Measurements from ENCODE around the gene EPB41. TPM values are rescaled to one million over a fixed set of nuclear protein-coding genes. Genes with fewer than 3 reads are reported as not detected.

Gene EPB41
- total and polyA plus RNA-seq, 2 of the 8 experiments (the other 6 are each of a cell fraction or from before 2014, with no cell fraction given) = 36.7 to 109 TPM

DNA sequence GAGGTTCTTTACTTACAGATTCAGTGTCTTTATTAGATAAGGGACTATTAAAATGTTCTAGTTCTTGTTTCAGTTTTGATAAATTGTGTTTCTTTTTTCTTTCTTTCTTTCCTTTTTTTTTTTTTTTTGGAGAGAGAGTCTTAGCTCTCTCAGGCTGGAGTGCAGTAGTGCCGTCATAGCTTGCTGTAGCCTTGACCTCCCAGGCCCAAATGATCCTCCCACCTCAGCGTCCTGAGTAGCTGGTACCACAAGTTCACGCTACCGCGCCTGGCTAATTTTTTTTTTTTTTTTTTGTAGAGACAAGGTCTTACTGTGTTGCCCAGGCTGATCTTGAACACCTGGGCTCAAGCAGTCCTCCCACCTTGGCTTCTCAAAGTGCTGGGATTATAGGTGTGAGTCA is 132.8 kb downstream of the EPB41 start:
- Histone ChIP-seq H2AK5ac (ENCODE audit: low read depth, low read length) (no peak overlapping the region), H2BK12ac (ENCODE audit: low read depth, low read length) (no peak overlapping the region), H4K20me1 (replicated peaks in 1 of 2; ENCODE audit: control insufficient read depth in 1 of 2, insufficient read depth in 2 of 2, low read length in 2 of 2) (no peaks in the 10 kb centered on the region), H2BK15ac (ENCODE audit: low read length) (no peak overlapping the region), H3K56ac (replicated peaks; ENCODE audit: insufficient read length, low read depth, low read length) (no peak overlapping the region), H2BK5ac (ENCODE audit: low read depth, low read length) (no peak overlapping the region), H2BK20ac (ENCODE audit: low read length) (no peak overlapping the region), H3K27ac (ENCODE audit: low read depth, low read length) (no peak overlapping the region), H4K8ac (ENCODE audit: extremely low read depth, insufficient read depth, low read length) (no peak overlapping the region), H3K18ac (ENCODE audit: extremely low read depth, low read length) (no peak overlapping the region), H3K79me1 (ENCODE audit: low read depth, low read length) (no peaks in the 10 kb centered on the region), H3K4ac (replicated peaks; ENCODE audit: insufficient read length, low read depth, low read length) (no peak overlapping the region), H3K4me3 (ENCODE audit: extremely low read depth in 1 of 4, insufficient read depth in 2 of 4, low read depth in 3 of 4, low read length in 4 of 4) (no peak overlapping the region), H3K79me2 (ENCODE audit: control insufficient read depth in 1 of 2, insufficient read depth in 2 of 2, low read length in 2 of 2) (no peaks in the 10 kb centered on the region), H3K4me1 (replicated peaks in 1 of 4; ENCODE audit: control insufficient read depth in 3 of 4, insufficient read depth in 4 of 4, low read length in 3 of 4) (no peaks in the 10 kb centered on the region), H2AFZ (ENCODE audit: low read length) (no peak overlapping the region), H3K27me3 (replicated peaks in 1 of 4; ENCODE audit: control insufficient read depth in 3 of 4, extremely low read depth in 1 of 4, insufficient read depth in 3 of 4, low read length in 3 of 4) (no peaks in the 10 kb centered on the region), H4K91ac (replicated peaks; ENCODE audit: insufficient read length, low read length) (no peak overlapping the region), H3K9ac (replicated peaks in 1 of 4; ENCODE audit: extremely low read depth in 1 of 4, low read depth in 3 of 4, low read length in 3 of 4) (no peak overlapping the region), H2BK120ac (replicated peaks; ENCODE audit: low read depth, low read length) (no peak overlapping the region), H3K36me3 (ENCODE audit: control insufficient read depth in 2 of 4, insufficient read depth in 4 of 4, low read length in 3 of 4) (peaks cover 0 to 6% (median 0%) of the 10 kb centered on the region in 4 experiments; a peak in 2 of 8 replicates), H3K14ac (ENCODE audit: insufficient read length) (no peak overlapping the region), H3K9me3 (ENCODE audit: insufficient read depth in 2 of 2, low read depth in 1 of 2, low read length in 1 of 2) (no peaks in the 10 kb centered on the region), H3K23me2 (ENCODE audit: low read depth, low read length) (no peaks in the 10 kb centered on the region), H3K4me2 (ENCODE audit: insufficient read depth in 1 of 2, low read depth in 2 of 2, low read length in 2 of 2) (no peak overlapping the region), H3K23ac (ENCODE audit: insufficient read length) (no peak overlapping the region), H4K5ac (ENCODE audit: insufficient read length, low read depth, low read length) (no peak overlapping the region)
- TF ChIP-seq CEBPB (IDR thresholded peaks at IDR 0.05; ENCODE audit: low read depth, low read length) = no peak
- TF ChIP-seq RBBP5 (IDR thresholded peaks at IDR 0.05; ENCODE audit: borderline replicate concordance, low read depth, low read length) = no peak
- no peak for TF ChIP-seq MAFK (IDR thresholded peaks at IDR 0.05; ENCODE audit: low read depth, low read length)
- TF ChIP-seq SAP30 (IDR thresholded peaks at IDR 0.05; ENCODE audit: insufficient read depth, insufficient replicate concordance, low read length) = no peak
- no peak for TF ChIP-seq TCF12 (IDR thresholded peaks at IDR 0.05; ENCODE audit: low read depth, low read length)
- CTCF ChIA-PET (ENCODE audit: partially characterized antibody) = interaction anchor here (0.6 to 1.0 kb wide), 3 partner anchors 9 to 314 kb away, joined by 3 read pairs; no protein-coding TSS in a partner anchor
- POLR2A ChIA-PET (ENCODE audit: partially characterized antibody) = no interaction called here
- FAIRE-seq (no peak), DNase-seq (ENCODE audit: low read depth in 1 of 2, low spot score in 2 of 2) (no peak)
- WGBS, 2 experiments (ENCODE audit: extremely low coverage in 1 of 2, insufficient coverage in 1 of 2, insufficient read length in 1 of 2, insufficient replicate concordance in 2 of 2, low coverage in 1 of 2, low lambda C conversion rate in 2 of 2, missing lambda C conversion rate in 1 of 2) = 92% methylated on average over 5 of the region's 5 CpGs; no CpG with 5 or more reads in 1 of the 2 experiments
